HCT116 (cell line): ENCODE results near the gene CINP. TPM values are rescaled to one million over a fixed set of nuclear protein-coding genes. Genes with fewer than 3 reads are reported as not detected.

ENCODE experiments used
- ATAC-seq: fragments of 200-7000 bp; cut with Tn5 transposase; 2 replicates; pipeline ENCODE4 v1.9.1; 2020; ENCODE audit warnings: mild to moderate bottlenecking, moderate library complexity
- BruUV-seq: library from RNA; stranded (reverse); fragments of 400-500 nt; replicated peaks from 2 replicates; lab custom pipeline; 2021; lab: Mats Ljungman, UMichigan
- CTCF ChIA-PET: fragments of 300-600 bp; sonication (Branson Sonifier 250); formaldehyde crosslinking; loops from one replicate; lab custom pipeline; 2021; ENCODE audit warnings: antibody characterized with exemption; lab: Charles Lee
- POLR2A ChIA-PET: fragments of 300-600, 350-600 bp; sonication (Branson Sonifier 250); formaldehyde crosslinking; loops from one replicate; lab custom pipeline; 2021; ENCODE audit warnings: antibody characterized with exemption; lab: Charles Lee
- RAD21 ChIA-PET, 2 experiments: fragments of 300-600 bp; sonication (Branson Sonifier 250); formaldehyde crosslinking; loops; one replicate each; lab custom pipeline; 2023; ENCODE audit warnings: low total read pairs in 2 of 2; ENCODE audit not compliant: uncharacterized antibody in 2 of 2, unreplicated experiment in 2 of 2, low non-redundant PET in 1 of 2; lab: Charles Lee
- DNase-seq: peaks from one replicate; pipeline ENCODE4 v3.0.0-alpha.2; 2010; ENCODE audit warnings: low read depth, low spot score
- H2AFZ ChIP-seq: fragments of 200-600 bp; shearing (Covaris generic), sonication (generic); 2 replicates; pipeline ENCODE4 v1.6.1; 2017; ENCODE audit warnings: low read depth, mixed run types, mixed read lengths, antibody characterized with exemption, low read length; ENCODE audit not compliant: poor library complexity, severe bottlenecking
- H3K27ac ChIP-seq: 2 replicates; pipeline ENCODE4 v1.5.1; 2012; ENCODE audit warnings: low read depth, low read length
- H3K27me3 ChIP-seq: fragments of 200-600 bp; sonication (generic); 2 replicates; pipeline ENCODE4 v1.6.1; 2016; ENCODE audit warnings: mixed run types, low read length, mixed read lengths; ENCODE audit not compliant: insufficient read depth
- H3K36me3 ChIP-seq, 2 experiments: fragments of 200-500 bp in 1 of 2; fragments of 200-600 bp in 1 of 2; sonication (Bioruptor generic) in 1 of 2; sonication (generic) in 1 of 2; 2 replicates each; pipeline versions ENCODE4 v1.5.1 to v1.6.1; 2014 to 2016; ENCODE audit warnings: low read length in 2 of 2, inconsistent platforms in 1 of 2, mixed read lengths in 1 of 2, mixed run types in 1 of 2; ENCODE audit not compliant: insufficient read depth in 2 of 2, control insufficient read depth in 1 of 2
- H3K4me1 ChIP-seq, 2 experiments: fragments of 200-600 bp in 1 of 2; sonication (generic) in 1 of 2; 2 replicates each; pipeline versions ENCODE4 v1.5.1 to v1.6.1; 2012 to 2017; ENCODE audit warnings: low read length in 2 of 2, inconsistent platforms in 1 of 2, mild to moderate bottlenecking in 1 of 2, mixed read lengths in 1 of 2, mixed run types in 1 of 2, moderate library complexity in 1 of 2; ENCODE audit not compliant: insufficient read depth in 2 of 2, control insufficient read depth in 1 of 2
- H3K4me2 ChIP-seq: fragments of 200-600 bp; sonication (generic); 2 replicates; pipeline ENCODE4 v1.6.1; 2017; ENCODE audit warnings: mixed run types, low read length, mixed read lengths
- H3K4me3 ChIP-seq, 2 experiments: fragments of 200-600 bp in 1 of 2; sonication (generic) in 1 of 2; replicated peaks in 1 of 2; 2 replicates each; pipeline ENCODE4 v1.5.1; 2011 to 2016; ENCODE audit warnings: low read length in 2 of 2, control low read depth in 1 of 2, low read depth in 1 of 2, mild to moderate bottlenecking in 1 of 2, mixed read lengths in 1 of 2, mixed run types in 1 of 2
- H3K79me2 ChIP-seq: fragments of 200-600 bp; sonication (generic); 2 replicates; pipeline ENCODE4 v1.6.1; 2017; ENCODE audit warnings: mild to moderate bottlenecking, mixed run types, low read length, moderate library complexity, mixed read lengths; ENCODE audit not compliant: insufficient read depth
- H3K9ac ChIP-seq: fragments of 200-600 bp; sonication (generic); 2 replicates; pipeline ENCODE4 v1.6.1; 2016; ENCODE audit warnings: low read length, mixed read lengths
- H3K9me2 ChIP-seq: fragments of 200-600 bp; sonication (generic), shearing (Covaris generic); 2 replicates; pipeline ENCODE4 v1.6.1; 2017; ENCODE audit warnings: mixed run types, mild to moderate bottlenecking, moderate library complexity; ENCODE audit not compliant: insufficient read depth
- H3K9me3 ChIP-seq, 2 experiments: fragments of 200-500 bp in 1 of 2; fragments of 200-600 bp in 1 of 2; sonication (Bioruptor generic) in 1 of 2; sonication (generic) in 1 of 2; 2 replicates each; pipeline ENCODE4 v1.6.1; 2014 to 2017; ENCODE audit warnings: low read length in 2 of 2, mixed read lengths in 2 of 2, inconsistent platforms in 1 of 2, low read depth in 1 of 2, mild to moderate bottlenecking in 1 of 2, mixed run types in 1 of 2, moderate library complexity in 1 of 2; ENCODE audit not compliant: control insufficient read depth in 1 of 2, insufficient read depth in 1 of 2
- H4K20me1 ChIP-seq: fragments of 200-600 bp; sonication (generic), shearing (Covaris generic); 2 replicates; pipeline ENCODE4 v1.6.1; 2017; ENCODE audit warnings: mixed run types, mild to moderate bottlenecking, moderate library complexity; ENCODE audit not compliant: insufficient read depth
- CBX3 ChIP-seq: IDR thresholded peaks from 2 replicates; pipeline ENCODE4 v1.6.1; 2012; ENCODE audit warnings: low read depth
- CEBPB ChIP-seq: IDR thresholded peaks from 2 replicates; pipeline ENCODE4 v1.6.1; 2012; ENCODE audit warnings: low read depth
- EGR1 ChIP-seq: IDR thresholded peaks from 2 replicates; pipeline ENCODE4 v1.6.1; 2012; ENCODE audit warnings: low read depth
- EZH2phosphoT487 ChIP-seq: fragments of 200-600 bp; IDR thresholded peaks from 2 replicates; pipeline ENCODE4 v1.6.1; 2018; ENCODE audit warnings: antibody characterized with exemption, borderline replicate concordance
- FOSL1 ChIP-seq: IDR thresholded peaks from 2 replicates; pipeline ENCODE4 v1.6.1; 2012; ENCODE audit warnings: low read depth
- POLR2AphosphoS5 ChIP-seq: IDR thresholded peaks from 2 replicates; pipeline ENCODE4 v1.6.1; 2011; ENCODE audit warnings: mild to moderate bottlenecking, low read depth, low read length, moderate library complexity
- SIN3A ChIP-seq: IDR thresholded peaks from 2 replicates; pipeline ENCODE4 v1.6.1; 2012; ENCODE audit warnings: low read depth
- YY1 ChIP-seq: IDR thresholded peaks from 2 replicates; pipeline ENCODE4 v1.6.1; 2011; ENCODE audit warnings: low read length, low read depth, moderate library complexity, mild to moderate bottlenecking; ENCODE audit not compliant: insufficient replicate concordance; ENCODE audit errors: extremely low read depth
- ZFX ChIP-seq: fragments of 450-650 bp; IDR thresholded peaks from 2 replicates; pipeline ENCODE4 v1.6.1; 2017
- ZNF274 ChIP-seq: fragments of 200-500 bp; sonication (Bioruptor generic); IDR thresholded peaks from 2 replicates; pipeline ENCODE4 v1.6.1; 2014; ENCODE audit warnings: mild to moderate bottlenecking, low read depth, low read length, inconsistent platforms
- intact Hi-C: fragments of 100-400 bp; cut with micrococcal nuclease; formaldehyde crosslinking; loops from 2 replicates; pipeline ENCODE4 v1.10.0; 2022
- total RNA-seq: library from RNA; stranded (reverse); gene quantifications from one replicate; pipeline ENCODE4 v1.2.1, GENCODE V29; 2021; ENCODE audit not compliant: unreplicated experiment

CINP gene
- total RNA-seq, 1 experiment from 2014 or later, result 49.1 TPM

DNA sequence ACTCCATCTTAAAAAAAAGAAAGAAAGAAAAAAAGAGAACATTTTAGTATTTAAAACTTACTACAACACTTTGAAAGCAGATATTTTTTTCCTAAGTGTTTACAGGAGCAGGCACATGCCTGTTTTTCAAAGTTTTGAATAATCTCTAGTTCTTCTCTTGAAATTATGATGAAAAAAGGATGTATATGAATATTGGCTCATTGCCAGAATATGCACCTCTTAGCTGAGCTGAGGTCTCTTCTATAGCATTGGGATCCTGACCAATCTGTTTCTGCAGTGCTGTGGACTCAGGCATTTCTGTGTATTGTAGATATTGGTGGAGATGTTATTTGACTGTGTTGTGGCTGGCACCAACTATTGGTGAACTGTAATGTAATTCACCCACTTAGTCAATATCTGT, 15.0 kb upstream of the CINP start:
- no peak overlapping the region for H2AFZ ChIP-seq
- no peaks in the 10 kb centered on the region for H3K27me3 ChIP-seq
- ATAC-seq (no peak), DNase-seq (no peak)
- no peaks in the 10 kb centered on the region for H3K4me1 ChIP-seq
- no peaks in the 10 kb centered on the region for H3K79me2 ChIP-seq
- H3K4me2 ChIP-seq, result no peak overlapping the region
- ChIA-PET RAD21 (no interaction called here), POLR2A (no interaction called here), CTCF (no interaction called here)
- no TSS peak for BruUV-seq
- no peak for TF ChIP-seq EGR1
- no peak for TF ChIP-seq SIN3A
- TF ChIP-seq CBX3, result no peak
- no peak for TF ChIP-seq FOSL1
- TF ChIP-seq POLR2AphosphoS5, result no peak
- no peak for TF ChIP-seq EZH2phosphoT487
- no peak for TF ChIP-seq ZNF274
- no peak for TF ChIP-seq YY1
- no peak for TF ChIP-seq CEBPB
- no peak for TF ChIP-seq ZFX
- no peaks in the 10 kb centered on the region for H4K20me1 ChIP-seq
- H3K36me3 ChIP-seq, result no peaks in the 10 kb centered on the region
- H3K9me3 ChIP-seq, result no peaks in the 10 kb centered on the region
- H3K4me3 ChIP-seq, result no peak overlapping the region
- no peak overlapping the region for H3K27ac ChIP-seq
- no peaks in the 10 kb centered on the region for H3K9me2 ChIP-seq
- no peak overlapping the region for H3K9ac ChIP-seq
- intact Hi-C loops, result no loop called here

DNA sequence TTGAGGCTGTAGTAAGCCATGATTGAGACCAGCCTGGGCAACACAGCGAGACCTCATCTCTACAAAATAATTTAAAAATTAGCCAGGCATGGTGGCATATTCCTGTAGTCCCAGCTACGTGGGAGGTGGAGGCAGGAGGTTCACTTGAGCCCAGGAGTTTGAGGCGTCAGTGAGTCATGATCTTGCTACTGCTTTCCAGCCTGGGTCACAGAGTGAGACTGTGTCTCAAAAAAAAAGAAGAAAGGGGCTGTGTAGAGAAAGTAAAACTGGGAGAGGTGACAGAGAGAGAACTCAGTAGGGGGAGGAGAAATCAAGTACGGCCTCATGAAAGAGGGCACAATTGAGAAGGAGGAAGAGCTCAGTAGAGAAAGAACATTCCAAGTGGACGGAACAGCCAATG, 12.4 kb upstream of the CINP start:
- H3K4me3 ChIP-seq, result no peak overlapping the region
- no peaks in the 10 kb centered on the region for H3K9me3 ChIP-seq
- H3K79me2 ChIP-seq, result peaks cover 3% of the 10 kb centered on the region; the same call in 1 of the 2 replicates
- no peaks in the 10 kb centered on the region for H3K27me3 ChIP-seq
- H3K27ac ChIP-seq, result no peak overlapping the region
- no peak overlapping the region for H2AFZ ChIP-seq
- ChIA-PET CTCF (no interaction called here), POLR2A (no interaction called here), RAD21 (no interaction called here)
- no peaks in the 10 kb centered on the region for H3K4me1 ChIP-seq
- H3K9me2 ChIP-seq, result no peaks in the 10 kb centered on the region
- ATAC-seq (no peak), DNase-seq (no peak)
- TF ChIP-seq ZNF274, result no peak
- BruUV-seq, result no TSS peak
- intact Hi-C loops, result no loop called here
- no peak overlapping the region for H3K9ac ChIP-seq
- H3K4me2 ChIP-seq, result no peak overlapping the region
- H3K36me3 ChIP-seq, result no peaks in the 10 kb centered on the region
- H4K20me1 ChIP-seq, result no peaks in the 10 kb centered on the region
